ENCODE data around the gene NEURL4.

- TF ChIP-seq CTCF (IDR thresholded peaks at IDR 0.05) (no peak), POLR2AphosphoS5 (IDR thresholded peaks at IDR 0.05) (no peak), POLR2A (IDR thresholded peaks at IDR 0.05) (no peak), EP300 (IDR thresholded peaks at IDR 0.05) (no peak)
Observed at GRCh38 chr17:7317161-7317803, 11.9 kb downstream of the NEURL4 start.

All from stomach (tissue), 4 donors.